G401.6 (cell line): ENCODE data around the gene RNLS.
"Not testable (repeated sequence)": the region's sequence is repeated elsewhere in the genome, so short reads cannot be mapped to it uniquely, and the experiment has no call there.

Source experiments
- FAIRE-seq: peaks from 2 replicates; lab custom pipeline; 2012; peaks lifted over from hg19 to GRCh38; lab: Jason Lieb, UNC

RNLS gene

GRCh38 chr10:88343761-88344484, 239.2 kb downstream of the RNLS start:
- FAIRE-seq = no peak

- no peak for FAIRE-seq
Measured at GRCh38 chr10:88342733-88343310, 240.3 kb downstream of the RNLS start.

- FAIRE-seq = no peak
Measured at GRCh38 chr10:88337134-88337533, 246.0 kb downstream of the RNLS start.

- no peak for FAIRE-seq
Measured at GRCh38 chr10:88336334-88336733, 246.8 kb downstream of the RNLS start.

GRCh38 chr10:88333248-88333630, 249.9 kb downstream of the RNLS start:
- no peak for FAIRE-seq

- FAIRE-seq = no peak
Measured at GRCh38 chr10:88332503-88333247, 250.4 kb downstream of the RNLS start.

GRCh38 chr10:88330174-88330573, 252.9 kb downstream of the RNLS start:
- FAIRE-seq = no peak

- no peak for FAIRE-seq
Measured at GRCh38 chr10:88322324-88323063, 260.6 kb downstream of the RNLS start.

- no peak for FAIRE-seq
Measured at GRCh38 chr10:88319960-88320517, 263.1 kb downstream of the RNLS start.

GRCh38 chr10:88318803-88319202, 264.3 kb downstream of the RNLS start:
- no peak for FAIRE-seq

- FAIRE-seq = no peak
Measured at GRCh38 chr10:88317099-88317498, 266.0 kb downstream of the RNLS start.

- FAIRE-seq = no peak
Measured at GRCh38 chr10:88316292-88316861, 266.7 kb downstream of the RNLS start.

- FAIRE-seq = no peak
Measured at GRCh38 chr10:88315755-88316154, 267.4 kb downstream of the RNLS start.

GRCh38 chr10:88314362-88314761, 268.8 kb downstream of the RNLS start:
- FAIRE-seq = no peak

- no peak for FAIRE-seq
Measured at GRCh38 chr10:88313878-88314277, 269.2 kb downstream of the RNLS start.

- no peak for FAIRE-seq
Measured at GRCh38 chr10:88312855-88313254, 270.3 kb downstream of the RNLS start.

GRCh38 chr10:88311264-88311663, 271.9 kb downstream of the RNLS start:
- FAIRE-seq = no peak

GRCh38 chr10:88309365-88309764, 273.8 kb downstream of the RNLS start:
- FAIRE-seq = no peak

- not testable (repeated sequence) for FAIRE-seq
Measured at GRCh38 chr10:88308361-88308760, 274.8 kb downstream of the RNLS start.

GRCh38 chr10:88299787-88300186, 283.3 kb downstream of the RNLS start:
- FAIRE-seq = no peak

- FAIRE-seq = no peak
Measured at GRCh38 chr10:88297103-88297502, 286.0 kb downstream of the RNLS start.

- no peak for FAIRE-seq
Measured at GRCh38 chr10:88293651-88294230, 289.4 kb downstream of the RNLS start.
